GM19463 (cell line): ENCODE data around the gene BPNT1.

Experiments used
- ATAC-seq: cut with Tn5 transposase; IDR thresholded peaks from one replicate; pipeline ENCODE4 v1.9.1; 2021; ENCODE audit warnings: mild to moderate bottlenecking, moderate library complexity; ENCODE audit not compliant: unreplicated experiment

Gene BPNT1

GRCh38 chr1:220012259-220012658 lies 77.3 kb downstream of the BPNT1 start:
- ATAC-seq: no peak

GRCh38 chr1:220011620-220012019 lies 78.0 kb downstream of the BPNT1 start:
- no peak for ATAC-seq
